DOHH2 (cell line): ENCODE data around the gene MDH1B.

Experiments used
- CTCF ChIP-seq: fragments of 200-600 bp; sonication (generic); IDR thresholded peaks from one replicate; pipeline ENCODE4 v1.5.1; 2014; ENCODE audit warnings: antibody characterized with exemption, mild to moderate bottlenecking, low read depth, low read length; ENCODE audit not compliant: poor library complexity, severe bottlenecking
- EZH2phosphoT487 ChIP-seq: fragments of 200-600 bp; sonication (generic); IDR thresholded peaks from 2 replicates; pipeline ENCODE4 v1.6.1; 2017; ENCODE audit warnings: borderline replicate concordance, mild to moderate bottlenecking, antibody characterized with exemption, low read length, moderate library complexity, mixed read lengths

GRCh38 chr2:206733341-206733740 is 31.8 kb downstream of the MDH1B start:
- TF ChIP-seq CTCF (no peak), EZH2phosphoT487 (no peak)
